Right forelimb (tissue), 1 donor: ENCODE measurements around the gene NOS1AP.

Source experiments
- DNase-seq: peaks from one replicate; pipeline ENCODE4 v3.0.0-alpha.2; 2018

NOS1AP gene

DNA sequence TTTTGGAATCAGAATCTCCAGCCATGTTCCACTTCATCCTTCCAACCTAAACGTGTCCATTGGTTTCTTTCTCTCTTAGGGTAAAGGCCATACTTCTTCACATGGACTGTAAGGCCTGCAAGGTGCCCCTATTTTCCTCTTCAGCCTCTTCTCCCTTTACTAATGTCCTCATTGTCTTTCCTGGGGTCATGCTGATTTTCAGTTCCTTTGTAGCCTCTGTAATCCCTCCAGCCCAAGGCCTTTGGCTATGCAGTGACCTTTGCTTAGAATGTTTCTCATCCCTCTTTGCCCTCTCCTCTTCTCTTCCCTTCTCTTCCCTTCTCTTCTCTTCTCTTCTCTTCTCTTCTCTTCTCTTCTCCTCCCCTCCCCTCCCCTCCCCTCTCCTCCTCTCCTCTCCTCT lies 194.6 kb downstream of the NOS1AP start:
- DNase-seq = no peak

DNA sequence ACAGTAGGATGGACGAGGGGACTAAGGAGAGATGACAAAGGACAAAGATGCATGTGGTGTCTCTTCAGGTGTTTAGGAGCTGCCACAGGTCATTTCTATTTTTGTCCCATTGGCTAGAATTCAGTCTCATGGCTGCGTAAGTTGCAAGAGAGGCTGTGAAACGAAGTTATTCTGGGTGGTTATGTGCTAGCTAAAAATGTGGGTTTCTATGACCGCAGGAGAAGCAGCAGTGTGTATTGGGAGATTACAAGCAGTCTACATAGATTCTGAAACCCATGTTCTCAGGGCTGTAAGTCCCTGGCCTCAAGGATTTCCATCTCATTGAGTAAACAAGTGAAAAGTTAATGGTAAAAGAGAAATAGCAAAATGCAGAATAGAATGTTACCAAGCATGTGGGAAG lies 196.5 kb downstream of the NOS1AP start:
- DNase-seq = no peak

DNA sequence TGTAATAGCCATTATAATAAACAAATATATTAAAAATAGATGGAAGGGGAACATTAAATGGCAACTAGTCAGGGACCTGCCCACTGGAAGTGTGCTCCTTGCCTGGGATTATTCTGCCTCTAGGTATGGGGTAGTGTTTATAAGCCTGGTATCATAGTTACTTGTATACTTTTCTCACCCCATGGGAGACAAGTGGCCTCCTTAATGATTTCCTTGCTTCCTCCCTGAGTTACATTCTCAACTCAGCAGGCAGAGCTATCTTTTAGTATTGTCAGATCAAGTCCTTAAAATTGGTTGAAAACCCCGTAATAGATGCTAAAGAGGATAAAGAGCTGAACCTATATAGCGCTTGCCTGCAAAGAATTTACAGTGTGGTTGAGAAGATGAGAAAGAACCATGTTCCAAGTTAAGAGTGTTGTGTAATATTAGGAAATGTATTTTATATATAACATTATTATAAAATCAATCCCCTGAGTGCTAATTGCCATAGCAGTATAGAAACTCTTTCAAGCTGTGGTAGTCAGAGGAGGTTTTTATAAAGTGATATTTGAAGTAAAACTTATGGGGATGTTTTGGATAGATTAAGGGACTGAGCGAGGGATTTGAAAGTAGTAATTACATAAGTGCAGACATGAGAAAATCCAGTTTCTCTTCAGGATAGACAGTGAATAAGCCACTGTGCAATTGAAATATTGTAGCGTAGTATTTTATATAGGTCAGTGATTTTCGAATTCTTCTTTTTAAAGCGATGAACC lies 200.7 kb downstream of the NOS1AP start:
- DNase-seq = no peak

DNA sequence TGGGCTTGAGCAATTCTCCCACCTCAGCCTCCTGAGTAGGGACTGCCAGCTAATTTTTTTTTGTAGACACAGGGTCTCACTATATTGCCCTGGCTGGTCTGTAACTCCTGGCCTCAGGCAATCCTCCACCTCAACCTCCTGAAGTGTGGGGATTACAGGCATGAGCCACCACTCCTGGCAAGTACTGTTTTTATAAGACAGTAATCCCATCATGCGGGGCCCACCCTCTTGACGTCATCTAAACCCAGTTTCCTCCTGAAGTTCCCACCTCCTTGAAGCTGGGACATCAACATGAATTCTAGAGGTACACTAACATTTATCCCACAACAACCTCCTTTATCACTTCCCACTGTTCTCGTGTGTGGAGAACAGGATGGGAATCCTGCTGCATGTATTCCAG lies 202.5 kb downstream of the NOS1AP start:
- no peak for DNase-seq

DNA sequence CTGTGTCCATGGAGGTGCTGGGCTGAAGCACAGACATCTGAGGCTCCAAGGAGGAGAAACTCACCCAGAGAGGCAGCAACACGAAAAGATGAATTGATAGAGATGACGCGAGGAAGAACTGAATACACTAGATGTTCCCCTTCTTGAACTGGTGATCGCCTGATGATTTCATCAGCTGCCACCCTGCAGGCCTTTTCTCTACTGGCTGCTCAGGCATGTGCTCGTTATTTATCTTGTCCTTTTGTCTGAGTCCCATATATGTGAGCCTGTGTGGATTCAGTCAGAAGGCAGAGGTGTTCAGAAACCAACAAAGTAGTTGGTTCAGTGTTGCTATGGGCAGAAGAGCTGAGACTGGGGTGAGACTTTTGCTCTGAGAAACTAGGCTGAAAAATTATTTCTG lies 202.9 kb downstream of the NOS1AP start:
- no peak for DNase-seq

DNA sequence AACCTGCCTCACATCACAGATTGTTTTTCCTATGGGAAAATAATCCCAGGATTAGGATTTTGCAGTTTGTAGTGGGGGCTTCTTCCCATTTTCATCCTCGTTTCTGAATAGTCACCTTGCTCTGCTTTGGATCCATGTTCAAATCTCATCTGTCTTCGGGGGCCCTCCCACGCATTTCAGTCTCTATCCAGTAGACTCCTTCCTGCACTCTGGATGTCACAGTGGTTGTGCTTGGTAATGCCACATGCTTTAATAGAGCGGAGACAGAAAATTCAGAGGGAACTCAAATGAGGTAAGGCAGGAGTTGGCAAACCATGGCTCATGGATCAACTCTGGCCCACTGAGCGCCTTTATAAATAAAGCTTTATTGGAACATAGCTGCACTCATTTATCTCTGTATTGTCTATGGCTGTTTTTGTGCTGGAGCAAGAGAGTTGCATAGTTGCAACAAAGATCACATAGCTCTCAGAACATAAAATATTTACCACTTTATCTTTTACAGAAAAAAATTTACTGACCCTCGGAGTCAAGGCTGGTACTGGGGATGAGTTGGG lies 206.2 kb downstream of the NOS1AP start:
- DNase-seq = no peak

DNA sequence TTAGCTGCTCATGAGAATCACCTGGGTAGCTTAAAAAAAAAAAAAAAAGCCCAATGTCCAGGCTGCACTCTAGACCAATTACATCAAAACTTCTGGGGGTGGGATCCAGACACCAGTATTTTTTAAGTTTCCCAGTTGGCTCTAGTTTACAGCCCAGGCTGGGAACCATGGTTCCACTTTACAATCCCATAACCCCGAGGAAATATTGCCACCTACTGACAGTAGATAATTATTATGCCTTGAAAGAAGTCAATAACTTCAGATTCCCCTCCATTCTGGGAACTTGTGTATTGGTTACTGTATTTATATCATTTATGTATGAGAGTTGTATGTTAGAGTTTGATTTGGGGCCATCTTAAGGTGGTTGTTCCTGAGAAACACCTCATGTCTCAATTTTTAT lies 207.0 kb downstream of the NOS1AP start:
- DNase-seq = no peak

DNA sequence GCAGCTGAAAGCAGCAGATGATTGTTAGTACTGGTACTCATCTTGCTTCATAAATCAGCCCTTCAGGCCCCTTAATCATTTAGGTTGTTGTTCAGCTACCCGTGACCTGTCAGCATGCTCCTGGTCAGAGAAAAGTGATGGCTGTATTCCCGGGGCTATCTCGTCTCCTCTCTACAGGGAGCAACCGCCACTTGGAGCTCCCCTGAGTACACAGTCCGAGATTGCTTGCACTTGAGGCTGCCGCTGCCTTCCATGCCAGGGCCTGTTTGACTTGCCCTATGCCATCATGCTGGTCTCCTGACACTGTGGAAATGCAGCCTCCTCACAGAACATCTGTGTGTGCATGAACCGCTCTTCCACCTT lies 209.6 kb downstream of the NOS1AP start:
- no peak for DNase-seq

DNA sequence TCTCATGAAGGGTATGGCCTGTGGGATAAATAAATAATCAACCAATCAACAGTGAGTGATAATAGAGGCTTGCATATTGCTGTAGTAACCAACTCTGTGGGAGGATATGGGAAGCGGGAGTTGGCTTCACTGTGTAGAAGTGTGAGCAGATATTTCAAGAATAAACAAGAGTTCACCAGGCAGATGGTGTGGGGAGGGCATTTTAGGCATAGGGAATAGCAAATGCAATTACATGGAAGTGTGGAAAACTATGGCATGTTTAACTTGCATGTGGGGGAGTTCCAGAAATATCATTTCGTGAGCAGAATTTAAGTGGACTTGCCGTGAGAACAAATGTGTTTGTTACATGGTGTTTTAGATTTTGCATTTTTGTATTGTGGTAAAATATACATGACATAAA lies 211.9 kb downstream of the NOS1AP start:
- no peak for DNase-seq

DNA sequence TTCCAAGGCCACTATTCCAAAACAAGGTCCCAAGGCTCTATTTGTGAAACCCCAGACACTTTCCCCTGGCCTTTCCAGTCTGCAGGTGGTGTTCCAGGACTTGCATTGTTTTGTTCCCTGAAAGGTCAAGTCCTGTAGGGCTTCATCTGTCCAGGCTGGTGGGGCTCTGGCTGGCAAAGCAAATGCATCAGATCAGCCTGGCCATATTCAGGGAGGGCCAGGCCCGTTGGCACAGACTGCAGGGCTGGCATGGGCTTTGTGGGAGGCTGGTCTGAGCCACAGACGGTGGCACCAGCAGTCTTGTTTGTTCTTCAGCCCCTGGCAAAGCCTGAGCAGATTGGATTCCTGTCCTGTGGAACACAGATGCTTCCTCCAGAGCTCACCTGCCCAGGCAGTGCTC lies 214.2 kb downstream of the NOS1AP start:
- no peak for DNase-seq

DNA sequence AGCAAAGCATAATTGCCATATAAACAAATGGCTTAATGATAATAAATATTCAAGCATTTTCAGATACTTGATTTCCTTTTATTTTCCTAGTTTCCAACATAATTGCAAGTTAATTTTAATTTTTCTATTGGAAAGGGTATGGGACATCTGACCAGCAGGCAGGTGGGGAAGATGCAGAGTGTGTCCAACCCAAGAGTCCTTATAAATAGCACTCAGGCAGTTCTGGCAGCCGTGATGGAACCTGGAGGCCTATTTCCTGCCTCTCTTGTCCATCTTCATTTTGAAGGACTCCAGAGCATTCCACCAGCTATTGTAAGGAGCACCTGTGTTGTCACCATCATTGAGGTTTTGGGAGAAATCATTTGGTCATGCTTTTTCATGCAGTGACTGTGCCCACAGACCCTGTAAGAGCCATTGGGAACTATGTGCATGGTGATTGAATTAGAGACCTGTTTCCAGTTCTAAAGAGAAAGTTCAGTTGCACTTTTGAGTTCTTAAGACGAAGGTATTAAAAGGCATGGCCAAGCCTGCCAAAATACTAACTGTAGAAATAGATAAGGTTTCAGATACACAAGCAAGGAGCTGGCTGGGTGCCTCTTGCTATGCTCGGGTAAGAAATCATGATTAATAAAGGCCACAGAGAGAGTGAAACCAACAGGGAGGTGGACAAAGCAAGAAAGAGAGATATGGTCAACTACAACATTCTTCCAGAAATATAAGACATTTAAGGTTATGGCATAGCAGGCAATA lies 214.9 kb downstream of the NOS1AP start:
- no peak for DNase-seq

DNA sequence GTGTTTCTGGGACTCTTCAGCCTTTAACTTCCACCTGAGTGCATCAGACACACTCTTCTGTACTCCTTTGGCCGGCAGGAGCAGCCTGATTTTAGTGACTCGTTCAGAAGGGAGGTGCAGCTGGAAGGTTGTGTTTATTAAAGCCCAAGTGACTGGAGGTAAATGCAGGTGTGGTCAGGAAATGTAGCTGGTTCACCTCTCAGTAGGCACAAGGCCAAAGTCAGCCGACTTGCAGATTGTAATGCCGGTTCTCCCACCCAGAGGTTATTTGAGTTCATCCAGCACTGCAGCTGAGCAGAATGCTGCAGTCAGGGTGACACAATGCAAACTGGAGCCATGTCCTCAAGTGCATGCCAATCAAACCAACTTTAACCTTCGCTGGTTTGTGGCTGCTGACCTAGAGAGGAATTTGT lies 215.7 kb downstream of the NOS1AP start:
- no peak for DNase-seq

DNA sequence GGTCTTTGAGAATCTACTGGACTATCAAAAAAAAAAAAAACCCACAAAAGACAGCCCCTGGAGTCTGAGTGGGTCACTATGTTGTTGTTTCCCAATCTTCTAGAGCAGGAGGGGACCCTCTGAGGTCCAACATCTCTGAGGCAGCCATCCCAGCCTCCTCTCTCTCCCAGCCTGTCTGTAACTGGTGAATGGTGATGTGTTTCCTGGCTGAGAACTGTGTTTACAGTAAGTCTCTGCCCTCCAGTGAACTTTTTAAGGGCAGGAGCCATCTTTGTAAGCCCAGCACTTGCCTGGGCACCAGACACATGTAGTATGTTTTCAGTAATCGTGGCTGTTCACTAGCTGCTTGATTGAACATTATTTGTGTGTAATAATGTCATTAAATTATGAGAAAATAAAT lies 221.5 kb downstream of the NOS1AP start:
- DNase-seq = no peak

DNA sequence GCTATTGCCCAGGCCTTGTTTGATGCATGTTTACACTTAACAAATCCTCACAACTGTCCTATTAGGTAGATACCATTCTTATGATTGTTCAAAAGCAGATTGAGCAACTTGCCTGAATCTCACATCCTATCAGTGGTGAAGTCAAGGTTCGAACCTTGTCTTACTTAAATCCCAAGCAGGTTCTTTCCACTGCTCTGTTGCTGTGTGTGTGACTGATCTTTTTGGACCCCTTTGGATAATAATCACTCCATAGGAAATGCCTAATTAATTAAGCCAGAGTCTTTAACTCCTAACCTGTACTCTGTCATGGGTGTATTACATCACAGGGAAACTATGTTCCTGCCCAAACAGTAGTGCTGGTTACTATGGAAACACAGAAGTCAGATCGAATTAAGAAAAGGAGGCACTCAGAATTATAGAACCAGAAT lies 222.9 kb downstream of the NOS1AP start:
- DNase-seq = no peak

DNA sequence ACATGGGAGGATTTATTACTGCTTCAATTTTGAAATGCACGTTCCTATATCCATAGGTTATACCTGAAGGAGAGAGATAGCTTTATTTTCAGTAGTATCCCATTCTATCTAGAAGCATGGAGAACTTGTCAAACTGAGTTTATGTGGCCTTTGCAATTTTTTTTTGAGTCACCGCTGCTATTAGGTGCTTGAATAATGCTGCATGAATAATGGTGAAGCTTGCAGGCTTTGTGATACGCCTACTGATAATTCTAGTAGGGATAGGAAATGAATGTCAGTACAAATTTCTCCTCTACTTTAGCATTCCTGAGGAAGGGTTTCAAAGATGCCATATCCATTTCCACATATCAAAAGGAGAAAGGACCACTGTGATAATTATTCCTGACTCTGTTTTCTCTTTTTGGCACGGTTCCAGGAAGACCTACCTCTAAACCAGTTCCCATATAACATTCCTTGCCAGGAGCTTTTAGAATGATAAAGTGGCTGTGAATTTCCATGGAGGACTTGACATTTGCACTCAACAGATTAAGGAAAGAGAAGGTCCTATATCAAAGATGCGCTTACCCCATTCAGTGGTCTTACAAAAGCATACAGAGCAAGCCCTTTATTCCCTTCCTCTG lies 223.7 kb downstream of the NOS1AP start:
- no peak for DNase-seq

DNA sequence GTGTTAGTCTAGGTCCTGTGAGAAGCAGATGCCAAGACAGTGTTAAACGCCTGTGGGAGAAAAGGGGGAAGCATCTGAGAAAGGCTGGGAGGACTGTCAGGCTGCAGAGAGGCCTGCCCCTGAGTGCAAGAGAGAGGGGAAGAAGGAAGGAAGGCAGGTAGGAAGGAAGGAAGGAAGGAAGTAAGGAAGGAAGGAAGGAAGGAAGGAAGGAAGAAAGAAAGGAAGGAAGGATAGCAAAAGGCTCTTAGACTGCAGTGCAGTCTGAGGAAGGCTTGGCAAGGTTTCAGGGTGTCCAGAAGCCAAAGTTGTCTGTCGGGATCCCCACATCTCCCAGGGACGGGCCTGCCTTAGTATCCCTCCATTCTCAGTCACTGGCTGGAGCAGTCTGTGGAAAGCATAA lies 224.5 kb downstream of the NOS1AP start:
- DNase-seq = no peak

DNA sequence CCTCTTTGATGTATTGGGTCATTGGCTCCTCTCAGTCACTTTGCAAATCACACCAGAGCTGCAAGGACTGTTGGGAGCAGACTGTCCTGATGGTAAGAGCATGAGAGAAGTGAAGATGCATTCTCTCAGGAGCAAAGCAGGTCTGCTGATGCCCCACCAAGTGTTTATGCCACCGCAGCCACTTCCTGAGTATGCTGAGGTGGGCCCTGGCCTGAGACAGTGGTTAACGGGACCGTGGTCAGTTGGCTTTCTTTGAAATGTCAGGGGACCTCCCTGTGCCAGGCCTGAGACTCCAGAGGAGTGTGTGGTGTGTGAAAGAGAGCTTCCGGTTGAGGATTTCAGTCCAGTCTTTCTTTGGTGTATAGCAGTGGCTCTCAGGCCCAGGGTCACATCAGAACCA lies 227.7 kb downstream of the NOS1AP start:
- no peak for DNase-seq

DNA sequence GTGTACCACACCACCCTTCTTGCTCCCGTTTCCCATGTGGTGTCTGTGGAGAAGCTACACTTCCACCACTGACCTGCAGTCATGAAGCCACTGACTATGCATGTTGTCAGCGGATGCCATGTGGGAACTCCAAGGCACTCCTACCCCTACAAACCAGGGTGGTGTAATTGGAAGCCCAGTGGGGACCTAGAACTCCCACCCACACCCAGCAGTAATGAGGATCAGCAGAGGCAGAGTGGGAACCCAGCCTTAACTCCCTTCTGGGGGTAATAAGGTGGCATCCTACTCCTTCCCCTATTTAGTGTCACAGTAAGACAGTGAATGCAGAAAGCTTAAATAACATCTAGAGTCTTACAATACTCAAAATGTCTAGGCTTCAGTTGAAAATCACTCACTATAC lies 228.8 kb downstream of the NOS1AP start:
- no peak for DNase-seq

DNA sequence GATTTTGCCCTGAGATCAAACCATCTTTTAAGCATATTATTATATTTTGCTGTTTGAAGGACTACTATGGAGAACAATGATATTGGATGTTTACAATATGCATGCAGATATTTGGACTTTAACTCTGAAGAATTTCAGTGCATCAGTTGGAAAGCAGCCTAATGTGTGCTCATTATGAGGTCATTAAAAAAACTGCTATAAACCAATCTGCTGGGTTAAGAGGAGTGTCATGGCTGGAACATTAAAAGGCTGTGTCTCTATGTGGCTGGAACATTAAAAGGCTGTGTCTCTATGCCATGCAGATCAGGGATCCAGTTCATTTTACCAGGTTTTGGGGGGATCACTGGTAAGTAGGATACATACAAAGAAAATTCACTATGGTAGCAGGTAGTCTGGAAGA lies 229.5 kb downstream of the NOS1AP start:
- DNase-seq = no peak

DNA sequence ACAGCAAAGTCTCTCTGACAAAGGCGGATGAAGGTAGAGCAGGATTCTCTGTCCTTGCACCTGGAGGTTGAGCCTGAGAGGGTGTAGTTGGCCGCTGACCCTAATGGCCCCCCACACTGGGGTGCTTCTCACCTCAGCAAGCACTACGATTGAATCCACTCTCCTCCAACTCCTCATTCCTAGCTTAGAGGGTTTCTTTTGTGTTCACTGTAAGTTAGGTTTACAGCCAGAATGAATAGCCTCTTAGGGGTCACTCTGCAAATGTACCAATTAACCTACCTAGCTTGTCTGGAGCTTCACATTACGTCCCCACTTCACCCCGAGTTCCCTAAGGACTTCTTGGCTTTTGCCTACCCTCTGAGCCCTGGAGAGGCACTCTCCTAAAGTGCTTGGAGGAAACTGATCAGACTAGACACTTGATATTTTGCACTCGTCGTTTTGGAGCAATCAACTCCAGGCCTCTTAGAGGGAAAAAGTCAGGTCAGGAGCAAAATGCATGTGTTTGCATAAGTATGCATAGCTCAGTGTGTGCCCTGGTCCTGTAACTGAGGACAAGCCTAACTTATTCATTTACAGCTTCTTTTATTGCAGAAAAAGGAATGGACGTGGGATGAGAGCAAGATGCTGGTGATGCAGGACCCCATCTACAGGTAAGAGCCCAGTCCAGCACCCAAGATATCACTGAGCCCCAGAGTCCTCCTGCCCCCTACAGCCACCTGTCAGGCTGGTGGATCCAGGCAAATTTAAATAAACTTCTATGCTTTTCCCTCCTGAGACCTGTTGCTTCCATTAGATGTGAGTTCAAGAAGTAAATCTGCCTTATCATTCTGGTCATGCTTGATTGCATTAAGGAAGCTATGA lies 230.8 kb downstream of the NOS1AP start:
- no peak for DNase-seq

DNA sequence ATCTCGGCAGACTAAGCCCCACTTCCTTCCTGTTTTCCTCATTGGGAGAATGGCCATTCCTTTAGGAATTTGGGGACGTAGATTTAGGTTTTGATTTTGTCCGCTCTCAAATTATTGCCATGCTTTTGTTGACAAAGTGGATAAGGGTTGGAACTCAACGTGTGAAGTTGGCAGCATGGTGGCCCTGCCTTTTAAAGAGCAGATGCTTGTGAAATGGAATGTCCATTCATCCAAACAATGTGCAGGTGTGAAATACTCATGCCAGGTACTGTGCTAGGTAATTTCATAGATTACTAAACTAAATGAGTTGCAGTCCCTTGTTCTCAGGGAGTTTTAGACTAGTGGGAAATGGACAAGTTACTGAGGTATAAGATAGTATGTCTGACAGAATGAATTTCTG lies 232.2 kb downstream of the NOS1AP start:
- no peak for DNase-seq

DNA sequence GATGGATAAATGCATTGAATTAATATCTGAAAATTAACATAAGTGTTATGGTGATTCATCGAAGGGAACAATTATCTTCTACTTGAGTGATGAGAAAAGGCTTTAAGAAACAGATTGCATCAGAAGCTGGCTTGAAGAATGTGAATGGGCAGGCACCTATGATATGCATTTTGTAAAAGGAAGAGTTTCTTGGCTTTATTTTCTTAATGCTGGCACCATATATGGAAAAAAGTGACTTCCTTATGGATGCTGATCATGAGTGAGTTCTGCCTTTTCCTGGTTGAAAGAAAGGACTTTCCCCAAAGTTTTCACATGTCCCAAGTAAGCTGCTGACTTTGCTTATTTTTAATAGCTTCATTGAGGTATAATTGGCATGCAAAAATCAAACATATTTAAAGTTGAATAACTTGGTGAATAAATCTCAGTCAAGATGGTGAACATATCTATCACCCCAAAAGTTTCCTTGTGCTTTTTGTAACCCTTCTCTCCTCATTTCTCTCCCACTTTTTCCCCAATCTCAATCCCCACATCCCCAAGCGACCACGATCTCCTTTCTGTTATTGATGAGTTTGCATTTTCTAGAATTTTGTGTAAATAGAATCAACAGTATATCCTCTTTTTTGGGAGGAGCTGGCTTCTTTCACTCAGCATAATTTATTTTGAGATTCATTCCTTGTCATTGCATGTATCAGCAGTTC lies 233.0 kb downstream of the NOS1AP start:
- DNase-seq = no peak
